Motor neuron (in vitro differentiated cells): Measurements from ENCODE around the gene LIPC. TPM values are rescaled to one million over a fixed set of nuclear protein-coding genes. Genes with fewer than 3 reads are reported as not detected.

Experiments
- ATAC-seq, 8 experiments: fragments of 200-7000 bp; cut with Tn5 transposase; replicated peaks in 6 of 8; 2 replicates each; pipeline ENCODE4 v1.8.0; 2021; ENCODE audit warnings: mild to moderate bottlenecking in 8 of 8, moderate library complexity in 8 of 8
- H3K27ac ChIP-seq, 2 donors: fragments of 250-450 bp; sonication (Bioruptor Pico); 2 replicates each; pipeline ENCODE4 v1.9.0; 2021; ENCODE audit warnings: antibody characterized with exemption in 2 of 2, mild to moderate bottlenecking in 2 of 2, moderate library complexity in 1 of 2
- H3K4me1 ChIP-seq, 2 donors: fragments of 250-450 bp; sonication (Bioruptor Pico); replicated peaks in 1 of 2; 2 replicates each; pipeline ENCODE4 v1.6.1; 2021; ENCODE audit warnings: antibody characterized with exemption in 2 of 2, mild to moderate bottlenecking in 2 of 2, moderate library complexity in 1 of 2
- H3K4me3 ChIP-seq, 5 donors: fragments of 250-450 bp; sonication (Bioruptor Pico); 2 replicates each; pipeline ENCODE4 v1.9.0; 2021; ENCODE audit warnings: antibody characterized with exemption in 5 of 5, mild to moderate bottlenecking in 5 of 5, moderate library complexity in 4 of 5
- WGBS, 10 experiments: fragments of 450-650 bp; shearing (Covaris generic); methylation state at CpG; one replicate each; pipeline ENCODE4 v1.0.0; 2022; 5-methylcytosine and 5-hydroxymethylcytosine counted together
- in situ Hi-C, 9 experiments: fragments of 400-800 bp; cut with MboI; loops; one replicate each; pipeline ENCODE4 v1.15.0; 2021; ENCODE audit warnings: low sequenced_read_pairs in 9 of 9, low pct_unique_long_range_greater_than_20kb in 2 of 9; ENCODE audit not compliant: unreplicated experiment in 9 of 9
- total RNA-seq, 8 experiments: library from RNA; unstranded; fragments of 300-600 nt; gene quantifications; 2 replicates each; pipeline versions ENCODE4 v1.2.3 to v1.2.4, GENCODE V29; 2022

Gene LIPC
- total RNA-seq, 8 experiments from 2014 or later: 0.14 to 5.0 (median 0.47) TPM; not detected in 5

DNA sequence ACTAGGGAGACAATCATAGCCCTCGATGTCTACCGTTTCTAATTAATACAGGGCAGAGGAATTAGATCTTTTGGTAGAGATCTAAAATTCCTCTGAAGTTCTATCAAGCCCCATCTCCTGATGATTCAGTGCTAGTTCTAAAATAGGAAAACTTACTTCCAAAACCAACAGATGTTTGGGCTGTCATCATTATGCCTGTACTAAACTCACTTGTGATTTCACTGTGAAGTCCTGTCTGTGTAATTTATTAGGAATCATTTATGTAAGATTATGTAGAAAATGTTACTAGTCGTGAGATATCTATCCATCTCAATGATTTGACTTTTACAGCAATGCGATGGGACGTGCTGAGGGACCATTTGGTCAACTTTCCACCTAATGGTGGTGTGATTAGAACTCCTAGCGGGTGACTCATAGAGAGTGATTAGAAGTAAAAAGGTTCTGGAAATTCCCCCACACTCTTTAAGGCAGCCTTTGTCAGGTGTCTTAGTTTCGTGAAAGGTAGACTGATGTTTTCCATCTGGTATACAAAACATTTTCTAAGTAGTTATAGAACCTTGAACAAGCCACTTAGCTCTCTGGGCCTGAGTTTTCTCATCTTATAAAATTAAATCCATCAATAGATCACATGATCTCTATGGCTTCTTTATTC lies 34.2 kb downstream of the LIPC start:
- WGBS, 10 experiments: 20 to 100% (median 91%) methylated on average over 1 to 7 of the region's 7 CpGs; no CpG with 5 or more reads in 3 of the 10 experiments
- H3K4me3 ChIP-seq: no peak overlapping the region
- peaks cover 0 to 6% of the 10 kb centered on the region in 2 donors for H3K4me1 ChIP-seq
- H3K27ac ChIP-seq: no peak overlapping the region
- no peak for ATAC-seq
- in situ Hi-C loops: no loop called here

- Histone ChIP-seq H3K4me3 (no peak overlapping the region), H3K27ac (no peak overlapping the region), H3K4me1 (peaks cover 0 to 6% of the 10 kb centered on the region in 2 donors)
- WGBS, 10 experiments: 83 to 100% (median 100%) methylated on average over 1 to 2 of the region's 2 CpGs
- ATAC-seq: no peak
- in situ Hi-C loops: no loop called here
These were observed 34.8 kb downstream of the LIPC start for GRCh38 chr15:58466566-58466965.

GRCh38 chr15:58467121-58467721 lies 35.4 kb downstream of the LIPC start:
- in situ Hi-C loops: no loop called here
- Histone ChIP-seq H3K27ac (peak overlapping the region in 1 of 2 donors; percentile 41), H3K4me1 (peaks cover 0 to 6% of the 10 kb centered on the region in 2 donors), H3K4me3 (no peak overlapping the region)
- 33 to 90% (median 73%) methylated on average over 1 to 12 of the region's 15 CpGs; no CpG with 5 or more reads in 1 of the 10 experiments for WGBS, 10 experiments
- ATAC-seq: peak in 5 of 8 experiments; percentile 81 to 91 (median 88)

GRCh38 chr15:58467722-58468423 lies 36.1 kb downstream of the LIPC start:
- ATAC-seq: no peak
- Histone ChIP-seq H3K4me1 (peaks cover 2 to 6% of the 10 kb centered on the region in 2 donors), H3K4me3 (no peak overlapping the region), H3K27ac (peak overlapping the region in 1 of 2 donors; percentile 41)
- in situ Hi-C loops: no loop called here
- 80 to 100% (median 92%) methylated on average over 2 to 7 of the region's 9 CpGs for WGBS, 10 experiments

DNA sequence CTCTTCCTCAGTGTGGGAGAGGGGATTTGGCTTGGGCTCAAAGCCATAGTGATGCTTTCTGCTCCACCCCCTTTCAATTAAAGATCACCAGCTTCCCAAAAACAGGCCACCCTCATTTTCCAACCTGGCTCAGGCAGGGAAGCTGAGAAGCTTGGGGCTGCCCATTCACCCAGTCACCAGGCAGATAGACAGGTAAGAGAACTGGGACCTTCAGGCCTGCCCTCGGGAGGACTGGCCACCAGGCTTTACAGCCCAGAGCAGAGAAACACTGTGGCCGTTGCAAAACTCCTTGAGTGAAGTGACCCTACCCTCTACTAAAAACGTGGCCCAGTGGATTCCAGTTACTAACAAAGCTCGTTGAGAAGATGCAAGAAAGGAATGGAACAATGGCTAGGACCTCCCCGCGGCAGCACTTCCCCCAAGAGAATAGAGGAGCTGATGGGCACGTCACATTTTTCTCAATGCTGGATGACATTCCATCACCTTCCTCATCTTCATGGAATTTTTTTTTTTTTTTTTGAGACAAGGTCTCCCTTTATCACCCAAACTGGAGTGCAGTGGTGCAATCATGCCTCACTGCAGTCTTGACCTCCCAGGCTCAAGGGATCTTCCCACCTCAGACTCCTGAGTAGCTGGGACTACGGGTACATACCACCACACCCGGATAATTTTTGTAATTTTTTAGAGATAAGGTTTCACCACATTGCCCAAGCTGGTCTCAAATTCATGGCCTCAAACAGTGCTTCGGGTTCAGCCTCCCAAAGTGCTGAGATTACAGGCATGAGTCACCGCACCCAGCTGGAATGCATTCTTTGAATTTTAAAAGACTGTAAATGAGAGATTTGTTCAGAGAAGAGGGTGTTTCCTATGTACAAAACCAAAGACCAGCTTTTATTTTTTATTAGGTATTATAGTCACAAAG lies 37.9 kb downstream of the LIPC start:
- H3K27ac ChIP-seq: no peak overlapping the region
- no peak overlapping the region for H3K4me3 ChIP-seq
- peak in 5 of 8 experiments; percentile 21 to 98 (median 95) for ATAC-seq
- in situ Hi-C loops: no loop called here
- WGBS, 10 experiments: 3 to 80% (median 59%) methylated on average over 4 to 8 of the region's 11 CpGs
- H3K4me1 ChIP-seq: peaks cover 4 to 6% of the 10 kb centered on the region in 2 donors

DNA sequence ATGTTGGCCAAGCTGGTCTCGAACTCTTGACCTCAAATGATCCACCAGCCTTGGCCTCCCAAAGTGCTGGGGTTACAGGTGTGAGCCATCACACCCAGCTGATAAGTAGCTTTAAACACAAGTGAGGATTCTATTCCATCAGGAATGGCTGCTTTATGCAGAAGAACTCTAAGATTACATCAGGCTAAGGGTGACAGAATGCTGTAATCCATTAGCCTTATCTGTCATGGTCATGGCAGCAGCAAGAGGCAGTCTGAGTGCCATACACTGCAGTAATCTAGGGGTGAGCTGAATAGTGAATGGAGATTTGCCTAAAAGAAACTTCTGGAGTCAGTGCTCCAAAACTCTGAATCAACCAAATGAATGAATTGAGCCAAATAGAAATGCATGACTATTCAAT lies 39.6 kb downstream of the LIPC start:
- Histone ChIP-seq H3K4me1 (peaks cover 4 to 6% of the 10 kb centered on the region in 2 donors), H3K4me3 (no peak overlapping the region), H3K27ac (no peak overlapping the region)
- in situ Hi-C loops: no loop called here
- 100% methylated on average over 1 of the region's 1 CpG; no CpG with 5 or more reads in 8 of the 10 experiments for WGBS, 10 experiments
- ATAC-seq: peak in 2 of 8 experiments; percentile 24 to 26

DNA sequence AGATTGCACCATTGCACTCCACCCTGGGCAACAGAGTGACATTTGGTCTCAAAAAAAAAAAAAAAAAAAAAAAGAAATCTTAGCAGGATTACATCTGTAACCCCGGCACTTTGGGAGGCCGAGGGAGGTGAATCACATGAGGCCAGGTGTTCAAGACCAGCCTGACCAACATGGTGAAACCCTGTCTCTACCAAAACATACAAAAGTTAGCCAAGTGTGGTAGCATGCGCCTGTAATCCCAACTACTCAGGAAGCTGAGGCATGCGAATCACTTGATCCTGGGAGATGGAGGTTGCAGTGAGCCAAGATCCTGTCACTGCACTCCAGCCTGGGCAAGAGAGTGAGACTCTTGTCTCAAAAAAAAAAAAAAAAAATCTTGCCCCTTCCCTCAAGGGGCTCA lies 40.4 kb downstream of the LIPC start:
- in situ Hi-C loops: no loop called here

GRCh38 chr15:58472821-58473581 lies 41.2 kb downstream of the LIPC start:
- Histone ChIP-seq H3K4me3 (no peak overlapping the region), H3K27ac (no peak overlapping the region), H3K4me1 (peaks cover 4 to 14% of the 10 kb centered on the region in 2 donors)
- no peak for ATAC-seq
- in situ Hi-C loops: no loop called here
- 17 to 95% (median 63%) methylated on average over 1 to 6 of the region's 8 CpGs for WGBS, 10 experiments

More for the DNA sequence above, 40.4 kb downstream of the LIPC start:
- no peak overlapping the region for H3K4me3 ChIP-seq
- H3K27ac ChIP-seq: no peak overlapping the region
- WGBS, 10 experiments: 60 to 100% (median 93%) methylated on average over 1 to 4 of the region's 4 CpGs; no CpG with 5 or more reads in 1 of the 10 experiments
- H3K4me1 ChIP-seq: peaks cover 8 to 9% of the 10 kb centered on the region in 2 donors
- ATAC-seq: no peak

DNA sequence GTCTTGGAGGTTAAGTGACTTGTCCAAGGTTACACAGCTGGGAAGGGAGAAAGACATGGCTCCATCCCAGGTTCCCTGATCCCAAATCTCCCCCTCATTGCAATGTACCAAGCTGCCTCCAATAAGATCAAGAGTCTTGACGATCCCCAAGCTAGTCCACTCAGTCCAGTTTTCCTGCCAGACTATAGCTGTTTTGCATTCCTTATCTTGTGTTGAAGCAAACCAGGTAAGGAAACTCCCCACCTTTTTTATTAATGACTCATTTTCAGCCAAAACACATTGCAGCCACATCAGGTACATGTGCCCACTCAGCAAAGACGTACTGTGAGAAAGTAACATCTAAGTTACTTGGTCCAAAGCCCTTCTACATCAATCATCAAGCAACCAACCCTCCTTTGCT lies 41.9 kb downstream of the LIPC start:
- 60 to 100% (median 100%) methylated on average over 1 to 2 of the region's 2 CpGs; no CpG with 5 or more reads in 4 of the 10 experiments for WGBS, 10 experiments
- no peak overlapping the region for H3K27ac ChIP-seq
- no peak for ATAC-seq

GRCh38 chr15:58474741-58475323 lies 43.0 kb downstream of the LIPC start:
- Histone ChIP-seq H3K27ac (no peak overlapping the region), H3K4me3 (no peak overlapping the region), H3K4me1 (peaks cover 3 to 14% of the 10 kb centered on the region in 2 donors)
- in situ Hi-C loops: no loop called here
- ATAC-seq: no peak
- WGBS, 10 experiments: no CpG with 5 or more reads among the region's 1 CpG

More for the DNA sequence above, 41.9 kb downstream of the LIPC start:
- H3K4me1 ChIP-seq: peaks cover 3 to 14% of the 10 kb centered on the region in 2 donors
- in situ Hi-C loops: no loop called here
- no peak overlapping the region for H3K4me3 ChIP-seq

- Histone ChIP-seq H3K27ac (no peak overlapping the region), H3K4me1 (peaks cover 3 to 14% of the 10 kb centered on the region in 2 donors), H3K4me3 (no peak overlapping the region)
- WGBS, 10 experiments: 49 to 100% (median 68%) methylated on average over 1 to 5 of the region's 7 CpGs; no CpG with 5 or more reads in 2 of the 10 experiments
- in situ Hi-C loops: no loop called here
- ATAC-seq: peak; percentile 22 to 95 (median 88)
These were observed 44.1 kb downstream of the LIPC start for GRCh38 chr15:58475573-58476524.
